PC-3 (cell line): ENCODE measurements around the gene CFAP20DC. TPM values are rescaled to one million over a fixed set of nuclear protein-coding genes. Genes with fewer than 3 reads are reported as not detected.

Experiments
- ATAC-seq: fragments of 200-7000 bp; cut with Tn5 transposase; 2 replicates; pipeline ENCODE4 v1.9.1; 2020; ENCODE audit warnings: mild to moderate bottlenecking, moderate library complexity
- BruUV-seq: library from RNA; stranded (reverse); fragments of 400-500 nt; replicated peaks from 2 replicates; lab custom pipeline; 2021; lab: Mats Ljungman, UMichigan
- CTCF ChIA-PET: fragments of 300-600 bp; sonication (Branson Sonifier 250); formaldehyde crosslinking; loops from one replicate; lab custom pipeline; 2022; ENCODE audit warnings: antibody characterized with exemption; lab: Charles Lee
- POLR2A ChIA-PET: fragments of 300-600 bp; sonication (Branson Sonifier 250); formaldehyde crosslinking; loops from one replicate; lab custom pipeline; 2022; ENCODE audit warnings: antibody characterized with exemption; ENCODE audit not compliant: unreplicated experiment; lab: Charles Lee
- DNase-seq: peaks from one replicate; pipeline ENCODE4 v3.0.0-alpha.2; 2015
- H2AFZ ChIP-seq: fragments of 300-600 bp; sonication (generic); 2 replicates; pipeline ENCODE4 v1.6.0; 2016; ENCODE audit warnings: antibody characterized with exemption, low read length
- H3F3A ChIP-seq: fragments of 300-600 bp; sonication (generic); one replicate; pipeline ENCODE4 v1.6.0; 2017; ENCODE audit warnings: antibody characterized with exemption, low read length, control low read depth, mild to moderate bottlenecking; ENCODE audit not compliant: unreplicated experiment
- H3K27ac ChIP-seq: fragments of 300-600 bp; sonication (generic); 2 replicates; pipeline ENCODE4 v1.5.1; 2016; ENCODE audit warnings: mild to moderate bottlenecking, low read length
- H3K27me3 ChIP-seq: fragments of 300-600 bp; sonication (generic); 2 replicates; pipeline ENCODE4 v1.6.1; 2016; ENCODE audit warnings: low read length, mixed read lengths
- H3K36me3 ChIP-seq: fragments of 300-600 bp; sonication (generic); 2 replicates; pipeline ENCODE4 v1.6.1; 2016; ENCODE audit warnings: low read depth, mixed run types, low read length, mixed read lengths
- H3K4me1 ChIP-seq: fragments of 300-600 bp; sonication (generic); 2 replicates; pipeline ENCODE4 v1.5.1; 2016; ENCODE audit warnings: low read length; ENCODE audit not compliant: insufficient read depth
- H3K4me2 ChIP-seq: fragments of 300-600 bp; sonication (generic); 2 replicates; pipeline ENCODE4 v1.6.0; 2016; ENCODE audit warnings: low read length
- H3K4me3 ChIP-seq: fragments of 300-600 bp; sonication (generic); 2 replicates; pipeline ENCODE4 v1.5.1; 2016; ENCODE audit warnings: mild to moderate bottlenecking, low read length, mixed read lengths
- H3K79me2 ChIP-seq: fragments of 300-600 bp; sonication (generic); 2 replicates; pipeline ENCODE4 v1.6.1; 2017; ENCODE audit warnings: low read length, mixed read lengths
- H3K9ac ChIP-seq: fragments of 300-600 bp; sonication (generic); 2 replicates; pipeline ENCODE4 v1.6.0; 2016; ENCODE audit warnings: mild to moderate bottlenecking, low read length
- H3K9me2 ChIP-seq: fragments of 300-600 bp; sonication (generic); replicated peaks from 2 replicates; pipeline ENCODE4 v1.6.1; 2016; ENCODE audit warnings: mixed run types, low read length, mixed read lengths
- H3K9me3 ChIP-seq: fragments of 300-600 bp; sonication (generic); 2 replicates; pipeline ENCODE4 v1.6.1; 2016; ENCODE audit warnings: low read length, mixed read lengths
- H4K20me1 ChIP-seq: fragments of 300-600 bp; sonication (generic); 2 replicates; pipeline ENCODE4 v1.6.1; 2016; ENCODE audit warnings: low read length, mixed read lengths
- CTCF ChIP-seq: fragments of 300-600 bp; sonication (generic); conservative IDR thresholded peaks from 2 replicates; pipeline ENCODE4 v1.5.1; 2017; ENCODE audit warnings: antibody characterized with exemption, low read depth, mild to moderate bottlenecking, low read length
- EZH2 ChIP-seq: fragments of 300-600 bp; sonication (generic); IDR thresholded peaks from one replicate; pipeline ENCODE4 v1.6.1; 2017; ENCODE audit warnings: antibody characterized with exemption, mild to moderate bottlenecking, low read length; ENCODE audit not compliant: unreplicated experiment
- EZH2phosphoT487 ChIP-seq: fragments of 300-600 bp; sonication (generic); IDR thresholded peaks from 2 replicates; pipeline ENCODE4 v1.6.1; 2018; ENCODE audit warnings: mild to moderate bottlenecking, antibody characterized with exemption, low read length, borderline replicate concordance
- intact Hi-C: fragments of 100-400 bp; cut with micrococcal nuclease; formaldehyde crosslinking; loops from 2 replicates; pipeline ENCODE4 v1.9.0; 2023
- total RNA-seq: library from RNA; depleted of rRNA; stranded (reverse); fragments of >200 nt; gene quantifications from 2 replicates; pipeline ENCODE4 v1.2.3, GENCODE V29; 2014

Gene CFAP20DC
- total RNA-seq, 1 experiment from 2014 or later: 15.4 TPM

- Histone ChIP-seq H3K27ac (no peak overlapping the region), H3K4me3 (no peak overlapping the region), H3K4me1 (no peaks in the 10 kb centered on the region), H3K9ac (no peak overlapping the region), H3K9me3 (no peaks in the 10 kb centered on the region), H3K36me3 (no peaks in the 10 kb centered on the region), H2AFZ (no peak overlapping the region), H3K9me2 (no peaks in the 10 kb centered on the region), H4K20me1 (no peaks in the 10 kb centered on the region), H3K4me2 (no peak overlapping the region), H3K79me2 (no peaks in the 10 kb centered on the region), H3K27me3 (no peaks in the 10 kb centered on the region), H3F3A (no peaks in the 10 kb centered on the region)
- intact Hi-C loops: no loop called here
- TF ChIP-seq EZH2phosphoT487 (no peak), CTCF (no peak), EZH2 (no peak)
- DNase-seq (no peak), ATAC-seq (no peak)
- ChIA-PET POLR2A (no interaction called here), CTCF (no interaction called here)
- BruUV-seq: no TSS peak
These were observed 94.5 kb downstream of the CFAP20DC start for GRCh38 chr3:58955308-58955707.

- TF ChIP-seq EZH2phosphoT487: no peak
- TF ChIP-seq EZH2: no peak
- TF ChIP-seq CTCF: no peak
- CTCF ChIA-PET: no interaction called here
- no peak overlapping the region for H3K27ac ChIP-seq
- H3K79me2 ChIP-seq: no peaks in the 10 kb centered on the region
- no peak overlapping the region for H2AFZ ChIP-seq
- no TSS peak for BruUV-seq
- POLR2A ChIA-PET: no interaction called here
- H3K36me3 ChIP-seq: no peaks in the 10 kb centered on the region
- H3F3A ChIP-seq: no peaks in the 10 kb centered on the region
- no peaks in the 10 kb centered on the region for H4K20me1 ChIP-seq
- no peak overlapping the region for H3K4me3 ChIP-seq
- no peak for DNase-seq
- ATAC-seq: no peak
- no peak overlapping the region for H3K4me2 ChIP-seq
- no peak overlapping the region for H3K9ac ChIP-seq
- no peaks in the 10 kb centered on the region for H3K4me1 ChIP-seq
- no peaks in the 10 kb centered on the region for H3K27me3 ChIP-seq
- H3K9me2 ChIP-seq: no peaks in the 10 kb centered on the region
- intact Hi-C loops: no loop called here
- no peaks in the 10 kb centered on the region for H3K9me3 ChIP-seq
These were observed 96.5 kb downstream of the CFAP20DC start for GRCh38 chr3:58953288-58953687.

GRCh38 chr3:58952128-58952917, 97.5 kb downstream of the CFAP20DC start:
- H2AFZ ChIP-seq: no peak overlapping the region
- H3K79me2 ChIP-seq: no peaks in the 10 kb centered on the region
- BruUV-seq: no TSS peak
- no peak overlapping the region for H3K4me2 ChIP-seq
- H3K9me3 ChIP-seq: no peaks in the 10 kb centered on the region
- no peak overlapping the region for H3K27ac ChIP-seq
- H3K27me3 ChIP-seq: no peaks in the 10 kb centered on the region
- ChIA-PET CTCF (no interaction called here), POLR2A (no interaction called here)
- no peak for ATAC-seq
- no peaks in the 10 kb centered on the region for H3K4me1 ChIP-seq
- no peaks in the 10 kb centered on the region for H3K9me2 ChIP-seq
- H3K36me3 ChIP-seq: no peaks in the 10 kb centered on the region
- TF ChIP-seq EZH2 (no peak), EZH2phosphoT487 (no peak), CTCF (no peak)
- intact Hi-C loops: no loop called here
- H3K4me3 ChIP-seq: no peak overlapping the region
- DNase-seq: no peak
- H3K9ac ChIP-seq: no peak overlapping the region
- no peaks in the 10 kb centered on the region for H3F3A ChIP-seq
- no peaks in the 10 kb centered on the region for H4K20me1 ChIP-seq
